K562 (cell line): ENCODE results near the gene PANK2. TPM values are rescaled to one million over a fixed set of nuclear protein-coding genes. Genes with fewer than 3 reads are reported as not detected.
A peak's percentile ranks its signal among the peaks of the same experiment; 100 is the strongest.

Source experiments
- ATF6 ChIP-seq: sonication (generic); formaldehyde crosslinking; IDR thresholded peaks from 2 replicates; pipeline ENCODE4 v1.4.0; 2020; ENCODE audit warnings: mild to moderate bottlenecking, missing genetic modification reagents
- C11orf30 ChIP-seq: fragments of 450-650 bp; IDR thresholded peaks from 2 replicates; pipeline ENCODE4 v1.6.1; 2016; ENCODE audit warnings: low read depth, mild to moderate bottlenecking
- DDX20 ChIP-seq: fragments of 450-650 bp; IDR thresholded peaks from 2 replicates; pipeline ENCODE4 v1.6.1; 2016; ENCODE audit warnings: missing genetic modification characterization, low read depth, mild to moderate bottlenecking, missing compliant biosample characterization, moderate library complexity
- GTF3C2 ChIP-seq: IDR thresholded peaks from 3 replicates; pipeline ENCODE4 v1.6.1; 2011; ENCODE audit warnings: borderline replicate concordance, mild to moderate bottlenecking, moderate library complexity; ENCODE audit not compliant: insufficient read length; ENCODE audit errors: extremely low read depth
- MXD1 ChIP-seq: fragments of 250-450 bp; sonication (Bioruptor Pico); IDR thresholded peaks from 2 replicates; pipeline ENCODE4 v1.8.0; 2021; ENCODE audit warnings: borderline replicate concordance, mild to moderate bottlenecking, moderate library complexity; ENCODE audit not compliant: poor library complexity, severe bottlenecking
- POLR2AphosphoS5 ChIP-seq: IDR thresholded peaks from 2 replicates; pipeline ENCODE4 v1.6.1; 2011; ENCODE audit warnings: mild to moderate bottlenecking, low read depth, low read length, moderate library complexity; ENCODE audit not compliant: control insufficient read depth, insufficient read depth
- SIN3B ChIP-seq: fragments of 450-650 bp; IDR thresholded peaks from 2 replicates; pipeline ENCODE4 v1.6.1; 2017; ENCODE audit warnings: low read depth, mild to moderate bottlenecking, moderate library complexity
- SMAD3 ChIP-seq: fragments of 450-650 bp; formaldehyde crosslinking; conservative IDR thresholded peaks from 2 replicates; pipeline ENCODE4 v1.4.0; 2020; ENCODE audit warnings: mild to moderate bottlenecking
- SMARCC2 ChIP-seq: fragments of 450-650 bp; IDR thresholded peaks from 2 replicates; pipeline ENCODE4 v1.6.1; 2017; ENCODE audit warnings: antibody characterized with exemption, moderate library complexity, mild to moderate bottlenecking, low read depth
- USF2 ChIP-seq: sonication (generic); formaldehyde crosslinking; IDR thresholded peaks from 2 replicates; pipeline ENCODE4 v1.5.0; 2020; ENCODE audit warnings: missing genetic modification reagents
- VEZF1 ChIP-seq: fragments of 200-800 bp; sonication (Bioruptor generic); IDR thresholded peaks from 2 replicates; pipeline ENCODE4 v1.6.1; 2017; ENCODE audit warnings: missing genetic modification characterization, missing compliant biosample characterization
- ZBTB7A ChIP-seq: IDR thresholded peaks from 2 replicates; pipeline ENCODE4 v1.6.1; 2011; ENCODE audit warnings: low read depth, mild to moderate bottlenecking, low read length, moderate library complexity, borderline replicate concordance; ENCODE audit not compliant: control insufficient read depth
- ZFP30 ChIP-seq: fragments of 250-450 bp; sonication (Bioruptor Pico); IDR thresholded peaks from 2 replicates; pipeline ENCODE4 v1.8.0; 2022; ENCODE audit warnings: moderate library complexity, mild to moderate bottlenecking, inconsistent platforms, borderline replicate concordance
- ZNF507 ChIP-seq: conservative IDR thresholded peaks from 2 replicates; pipeline ENCODE4 v1.6.1; 2017; ENCODE audit warnings: missing genetic modification characterization, missing compliant biosample characterization
- ZNF699 ChIP-seq: fragments of 250-450 bp; sonication (Bioruptor Pico); IDR thresholded peaks from 2 replicates; pipeline ENCODE4 v1.8.0; 2021; ENCODE audit warnings: mild to moderate bottlenecking, moderate library complexity; ENCODE audit not compliant: insufficient replicate concordance
- polyA plus RNA-seq, 8 experiments: library from polyadenylated mRNA; depleted of rRNA in 4 of 8; stranded (reverse) in 5 of 8; unstranded in 3 of 8; fragments of >200 nt; fragmentation: Nextera tagmentation in 2 of 8; fragmentation: Illumina TruSeq in 1 of 8; extraction: Ambion mirVana in 2 of 8; extraction: Trizol in 1 of 8; gene quantifications; 2 replicates each; pipeline versions ENCODE4 v1.2.1 to v1.2.3, GENCODE V29; 2011 to 2014; ENCODE audit warnings: inconsistent platforms in 1 of 8, missing spikeins in 1 of 8
- total RNA-seq, 7 experiments: library from RNA; depleted of rRNA in 6 of 7; stranded (reverse); fragments of >200 nt in 6 of 7; fragmentation: Illumina TruSeq in 2 of 7; extraction: Trizol in 2 of 7; gene quantifications; 2 replicates each; pipeline versions ENCODE4 v1.2.1 to v1.2.3, GENCODE V29; 2011 to 2021; ENCODE audit warnings: low replicate concordance in 1 of 7

PANK2 gene
- total and polyA plus RNA-seq, 9 of the 15 experiments (the other 6 are each of a cell fraction or from before 2014, with no cell fraction given) = 14.9 to 43.5 (median 31.4) TPM

GRCh38 chr20:3889489-3890397 lies 556 bp downstream of the PANK2 start (continued):
- 0 out of 2 replicates have a peak, but pooled peaks have one; percentile 9 for TF ChIP-seq POLR2AphosphoS5
- TF ChIP-seq USF2 = 0 out of 2 replicates have a peak, but pooled peaks have one; percentile 32
- TF ChIP-seq SMARCC2 = no peak
- peak; percentile 68; the same call in 1 of the 2 replicates for TF ChIP-seq SIN3B
- TF ChIP-seq ZFP30 (CRISPR knock-in tag) = no peak
- no peak for TF ChIP-seq DDX20
- TF ChIP-seq GTF3C2 = no peak
- TF ChIP-seq VEZF1 = no peak; the same call in 1 of the 2 replicates
- TF ChIP-seq ZBTB7A = peak; percentile 21; the same call in 1 of the 2 replicates
- TF ChIP-seq MXD1 = no peak
- no peak for TF ChIP-seq ZNF507 (tag)
- no peak for TF ChIP-seq C11orf30
- no peak for TF ChIP-seq ATF6 (CRISPR knock-in tag)
- no peak for TF ChIP-seq SMAD3 (CRISPR knock-in tag)
- no peak for TF ChIP-seq ZNF699 (CRISPR knock-in tag)
